Measurements from ENCODE around the gene NME9.

GRCh38 chr3:138257986-138258385, 71.7 kb downstream of the NME9 start:
- no peak for TF ChIP-seq CTCF (IDR thresholded peaks at IDR 0.05 in 2 of 3, conservative IDR thresholded peaks at IDR 0.05 in 1 of 3; ENCODE audit: control insufficient read depth in 2 of 3, extremely low read depth in 1 of 3, insufficient read depth in 1 of 3, low read depth in 3 of 3, low read length in 3 of 3)
- no peak for TF ChIP-seq CEBPZ (IDR thresholded peaks at IDR 0.05; ENCODE audit: low read depth, low read length)

All from GM12878 (cell line).